ENCODE measurements around the gene IFRD1.

DNA sequence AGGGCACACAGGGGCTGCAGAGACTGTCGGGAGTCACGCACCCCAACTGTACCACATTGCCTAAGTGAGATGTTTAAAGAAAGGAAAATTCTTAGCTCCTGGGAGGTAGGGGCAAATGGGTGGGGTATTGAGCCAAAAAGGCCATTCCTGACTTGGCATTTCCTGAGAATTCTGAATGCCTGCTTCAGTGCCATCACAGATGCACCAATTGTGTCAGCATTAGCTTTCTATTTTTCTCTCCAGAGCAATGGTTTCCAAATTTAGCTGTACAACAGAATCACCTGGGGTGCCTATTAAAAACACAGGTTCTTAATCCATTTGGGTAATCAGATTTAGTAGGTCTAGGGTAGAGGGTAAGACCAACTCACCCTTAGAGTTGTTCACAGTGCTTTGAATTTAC, 73.6 kb downstream of the IFRD1 start:
- no peak for TF ChIP-seq EGR1 (IDR thresholded peaks at IDR 0.05)
- TF ChIP-seq TEAD4 (IDR thresholded peaks at IDR 0.05): no peak
- TF ChIP-seq, protein P1, sequence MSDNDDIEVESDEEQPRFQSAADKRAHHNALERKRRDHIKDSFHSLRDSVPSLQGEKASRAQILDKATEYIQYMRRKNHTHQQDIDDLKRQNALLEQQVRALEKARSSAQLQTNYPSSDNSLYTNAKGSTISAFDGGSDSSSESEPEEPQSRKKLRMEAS (IDR thresholded peaks at IDR 0.05): no peak
- TF ChIP-seq TAF1 (IDR thresholded peaks at IDR 0.05; ENCODE audit: low read depth): no peak
- no peak for TF ChIP-seq NFIC (IDR thresholded peaks at IDR 0.05)
- TF ChIP-seq RAD21 (IDR thresholded peaks at IDR 0.05; ENCODE audit: low read depth): no peak
- TF ChIP-seq, protein P2, sequence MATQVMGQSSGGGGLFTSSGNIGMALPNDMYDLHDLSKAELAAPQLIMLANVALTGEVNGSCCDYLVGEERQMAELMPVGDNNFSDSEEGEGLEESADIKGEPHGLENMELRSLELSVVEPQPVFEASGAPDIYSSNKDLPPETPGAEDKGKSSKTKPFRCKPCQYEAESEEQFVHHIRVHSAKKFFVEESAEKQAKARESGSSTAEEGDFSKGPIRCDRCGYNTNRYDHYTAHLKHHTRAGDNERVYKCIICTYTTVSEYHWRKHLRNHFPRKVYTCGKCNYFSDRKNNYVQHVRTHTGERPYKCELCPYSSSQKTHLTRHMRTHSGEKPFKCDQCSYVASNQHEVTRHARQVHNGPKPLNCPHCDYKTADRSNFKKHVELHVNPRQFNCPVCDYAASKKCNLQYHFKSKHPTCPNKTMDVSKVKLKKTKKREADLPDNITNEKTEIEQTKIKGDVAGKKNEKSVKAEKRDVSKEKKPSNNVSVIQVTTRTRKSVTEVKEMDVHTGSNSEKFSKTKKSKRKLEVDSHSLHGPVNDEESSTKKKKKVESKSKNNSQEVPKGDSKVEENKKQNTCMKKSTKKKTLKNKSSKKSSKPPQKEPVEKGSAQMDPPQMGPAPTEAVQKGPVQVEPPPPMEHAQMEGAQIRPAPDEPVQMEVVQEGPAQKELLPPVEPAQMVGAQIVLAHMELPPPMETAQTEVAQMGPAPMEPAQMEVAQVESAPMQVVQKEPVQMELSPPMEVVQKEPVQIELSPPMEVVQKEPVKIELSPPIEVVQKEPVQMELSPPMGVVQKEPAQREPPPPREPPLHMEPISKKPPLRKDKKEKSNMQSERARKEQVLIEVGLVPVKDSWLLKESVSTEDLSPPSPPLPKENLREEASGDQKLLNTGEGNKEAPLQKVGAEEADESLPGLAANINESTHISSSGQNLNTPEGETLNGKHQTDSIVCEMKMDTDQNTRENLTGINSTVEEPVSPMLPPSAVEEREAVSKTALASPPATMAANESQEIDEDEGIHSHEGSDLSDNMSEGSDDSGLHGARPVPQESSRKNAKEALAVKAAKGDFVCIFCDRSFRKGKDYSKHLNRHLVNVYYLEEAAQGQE (IDR thresholded peaks at IDR 0.05; ENCODE audit: low read depth): no peak
- no peak for TF ChIP-seq EP300 (IDR thresholded peaks at IDR 0.05; ENCODE audit: borderline replicate concordance)
